ENCODE data around the gene CLASRP. TPM values are rescaled to one million over a fixed set of nuclear protein-coding genes. Genes with fewer than 3 reads are reported as not detected.

CLASRP gene
- total RNA-seq, 4 donors from 2014 or later: 23.3 to 86.7 (median 44.0) TPM

- no peak for TF ChIP-seq CTCF (IDR thresholded peaks at IDR 0.05; ENCODE audit: low read depth)
These were observed 36.6 kb downstream of the CLASRP start for GRCh38 chr19:45075301-45076028.

- TF ChIP-seq CTCF (IDR thresholded peaks at IDR 0.05; ENCODE audit: low read depth): no peak
These were observed 37.4 kb downstream of the CLASRP start, which contains the start of gene ZNF296 for GRCh38 chr19:45076029-45076850. Gene ZNF296, minus strand, starts transcription at chr19:45076478. Its CDS starts 105 bp downstream, at chr19:45076373.

GRCh38 chr19:45076851-45077730, 38.2 kb downstream of the CLASRP start:
- TF ChIP-seq CTCF (IDR thresholded peaks at IDR 0.05; ENCODE audit: low read depth): no peak

DNA sequence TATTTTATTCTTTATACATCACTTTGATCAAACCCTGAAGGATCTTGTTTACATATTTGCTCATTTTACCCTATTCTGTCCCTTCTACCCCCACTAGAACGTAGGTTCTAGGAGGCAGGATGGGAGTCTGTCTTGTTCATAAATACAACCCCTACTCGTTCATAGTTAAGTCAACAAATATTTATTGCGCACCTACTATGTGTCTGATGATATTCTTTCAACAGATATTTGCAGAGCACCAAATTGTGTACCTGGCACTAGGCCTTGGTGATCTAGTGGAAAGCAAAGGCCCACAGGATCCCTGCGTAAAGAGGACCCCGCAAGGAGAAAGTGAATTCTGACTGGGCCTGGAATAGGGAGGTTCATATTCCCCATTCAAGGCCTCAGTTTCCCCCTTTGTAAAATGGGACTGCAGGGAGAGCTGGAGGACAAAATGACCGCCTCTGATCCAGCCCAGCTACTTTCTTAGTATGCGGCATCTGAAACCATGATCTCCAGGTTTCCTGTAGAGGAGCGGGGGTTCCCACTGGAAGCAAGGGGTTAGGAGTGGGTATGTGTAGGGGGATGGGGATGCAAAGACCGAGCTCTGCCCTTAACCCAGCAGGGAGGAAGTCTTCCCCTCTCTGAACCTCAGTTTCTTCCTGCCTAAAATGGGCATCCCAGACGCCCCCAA, 39.7 kb downstream of the CLASRP start:
- TF ChIP-seq CTCF (IDR thresholded peaks at IDR 0.05; ENCODE audit: low read depth): no peak

DNA sequence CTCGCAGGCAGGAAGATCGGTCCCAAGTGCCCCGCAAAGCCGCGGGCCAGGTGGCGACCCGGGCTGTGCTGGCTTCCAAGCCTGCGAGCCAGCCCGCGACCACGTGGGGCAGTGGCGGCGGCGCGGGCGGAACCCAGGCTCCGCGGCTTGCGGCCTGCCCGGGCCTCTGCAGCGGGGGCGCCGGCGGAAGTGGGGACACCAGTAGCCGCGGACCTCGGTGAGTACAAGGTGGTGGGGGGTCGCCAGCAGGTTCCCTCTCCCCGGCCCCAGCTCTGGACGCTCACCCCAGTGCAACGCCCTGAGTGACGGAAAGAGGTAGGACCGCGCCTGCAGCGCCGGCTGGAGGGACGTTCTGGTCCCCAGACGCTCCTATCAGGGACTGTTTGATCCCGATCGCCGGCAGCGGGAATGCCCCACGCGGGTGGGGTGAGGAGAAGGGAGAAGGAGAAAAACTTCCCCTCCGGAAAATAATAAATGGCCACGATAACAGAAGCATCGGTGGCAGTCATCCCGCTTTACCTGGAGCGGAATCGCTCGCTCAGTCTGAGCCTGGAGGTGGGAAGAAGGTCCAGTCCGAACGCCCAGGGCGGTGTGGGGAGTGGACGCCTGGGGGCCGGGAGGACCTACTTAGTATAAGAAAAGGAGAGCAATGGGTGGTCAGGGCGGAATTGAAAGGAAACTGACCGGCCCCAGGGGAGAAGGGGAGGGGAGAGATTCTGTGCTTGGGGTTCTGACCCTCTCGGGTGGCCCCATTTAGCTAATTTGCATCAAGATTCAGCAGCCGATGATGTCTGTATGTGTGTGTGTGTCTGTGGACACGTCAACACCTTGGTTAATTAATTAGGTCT, 40.4 kb downstream of the CLASRP start, which contains the start of gene GEMIN7:
Gene GEMIN7, plus strand, starts transcription at position 198 of the 848 bp plus-strand sequence. CDS start 10,855 bp downstream, outside the sequence.
- no peak for TF ChIP-seq CTCF (IDR thresholded peaks at IDR 0.05; ENCODE audit: low read depth)

DNA sequence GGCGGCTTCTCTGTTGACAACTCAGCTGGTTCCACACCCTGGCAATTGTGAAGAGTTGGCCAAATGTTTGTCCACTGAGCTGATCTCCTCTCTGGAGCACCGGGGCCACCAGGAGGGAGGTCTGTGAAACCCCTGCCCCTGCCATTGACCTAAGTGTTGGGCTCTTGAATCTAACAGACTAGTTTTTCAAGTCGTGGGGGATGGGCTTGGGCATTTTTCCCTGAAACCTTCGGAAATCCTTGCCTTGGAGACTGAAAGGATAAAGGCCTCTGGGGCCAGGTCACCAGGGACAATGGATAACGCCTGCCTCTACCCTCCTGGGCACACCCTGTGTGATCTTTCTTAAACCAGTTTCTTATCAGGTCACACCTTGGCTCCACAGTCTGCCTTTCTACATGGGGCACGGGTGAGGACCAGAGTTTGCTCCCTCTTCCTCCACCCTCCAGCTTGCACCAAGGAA, 41.1 kb downstream of the CLASRP start:
- TF ChIP-seq CTCF (IDR thresholded peaks at IDR 0.05; ENCODE audit: low read depth): no peak
